B cell (primary cell): Measurements from ENCODE around the gene TOR1AIP1. TPM values are rescaled to one million over a fixed set of nuclear protein-coding genes. Genes with fewer than 3 reads are reported as not detected.
A peak's percentile ranks its signal among the peaks of the same experiment; 100 is the strongest.

Source experiments
- ATAC-seq: fragments of 200-7000 bp; cut with Tn5 transposase; one replicate; pipeline ENCODE4 v1.10.0; 2021; ENCODE audit warnings: low read depth, mild to moderate bottlenecking, moderate number of reproducible peaks, moderate library complexity
- CTCF ChIA-PET: fragments of 350-600 bp; sonication (Branson Sonifier 250); formaldehyde crosslinking; loops from one replicate; lab custom pipeline; 2021; ENCODE audit warnings: antibody characterized with exemption, inconsistent platforms; lab: Charles Lee
- POLR2A ChIA-PET: fragments of 350-600 bp; sonication (Branson Sonifier 250); formaldehyde crosslinking; loops from one replicate; lab custom pipeline; 2021; ENCODE audit warnings: antibody characterized with exemption; lab: Charles Lee
- DNase-seq: peaks from one replicate; pipeline ENCODE4 v3.0.0; 2013
- H2AFZ ChIP-seq: 2 replicates; pipeline ENCODE4 v1.6.1; 2012; ENCODE audit warnings: mild to moderate bottlenecking, low read depth, low read length; ENCODE audit not compliant: insufficient read depth, poor library complexity, severe bottlenecking
- H3K27ac ChIP-seq, 2 donors: 1 replicate in 1 of 2; 2 replicates in 1 of 2; pipeline ENCODE4 v1.5.1; 2012 to 2013; ENCODE audit warnings: low read length in 2 of 2, mild to moderate bottlenecking in 2 of 2, moderate library complexity in 1 of 2
- H3K27me3 ChIP-seq, 4 experiments: fragments of 200-600 bp in 1 of 4; sonication (generic) in 1 of 4; replicated peaks in 1 of 4; 1 replicate in 2 of 4; 2 replicates in 2 of 4; pipeline versions ENCODE4 v1.6.1 to v1.7.0; 2013 to 2016; ENCODE audit warnings: low read length in 3 of 4, mild to moderate bottlenecking in 2 of 4, mixed read lengths in 1 of 4, moderate library complexity in 1 of 4; ENCODE audit not compliant: insufficient read depth in 4 of 4, control insufficient read depth in 3 of 4; ENCODE audit errors: control extremely low read depth in 1 of 4
- H3K36me3 ChIP-seq, 2 experiments: replicated peaks in 1 of 2; 1 replicate in 1 of 2; 2 replicates in 1 of 2; pipeline versions ENCODE4 v1.6.1 to v1.7.1; 2013; ENCODE audit warnings: low read length in 1 of 2; ENCODE audit not compliant: insufficient read depth in 2 of 2, control insufficient read depth in 1 of 2; ENCODE audit errors: control extremely low read depth in 1 of 2, extremely low read depth in 1 of 2
- H3K4me1 ChIP-seq, 2 donors: fragments of 200-600 bp in 1 of 2; sonication (generic) in 1 of 2; 1 replicate in 1 of 2; 2 replicates in 1 of 2; pipeline versions ENCODE4 v1.5.1 to v1.6.1; 2013 to 2017; ENCODE audit warnings: low read length in 2 of 2; ENCODE audit not compliant: control insufficient read depth in 2 of 2, insufficient read depth in 2 of 2
- H3K4me2 ChIP-seq: replicated peaks from 2 replicates; pipeline ENCODE3; 2012; ENCODE audit warnings: mild to moderate bottlenecking, low read depth, low read length; ENCODE audit not compliant: poor library complexity, severe bottlenecking
- H3K4me3 ChIP-seq, 5 experiments: fragments of 200-600 bp in 1 of 5; sonication (generic) in 1 of 5; 1 replicate in 3 of 5; 2 replicates in 2 of 5; pipeline versions ENCODE4 v1.5.1 to v1.7.0; 2011 to 2016; ENCODE audit warnings: low read length in 4 of 5, mild to moderate bottlenecking in 4 of 5, low read depth in 2 of 5, control low read depth in 1 of 5, moderate library complexity in 1 of 5; ENCODE audit not compliant: insufficient read depth in 1 of 5; ENCODE audit errors: control extremely low read depth in 1 of 5, extremely low read depth in 1 of 5
- H3K79me2 ChIP-seq: fragments of 200-600 bp; sonication (generic); one replicate; pipeline ENCODE4 v1.6.0; 2016; ENCODE audit warnings: low read length; ENCODE audit not compliant: control insufficient read depth, insufficient read depth
- H3K9ac ChIP-seq: fragments of 200-600 bp; sonication (generic); 2 replicates; pipeline ENCODE4 v1.6.1; 2017; ENCODE audit warnings: mild to moderate bottlenecking, low read length, moderate library complexity
- H3K9me3 ChIP-seq, 3 donors: one replicate each; pipeline versions ENCODE4 v1.6.1 to v1.7.1; 2013; ENCODE audit warnings: low read length in 2 of 3; ENCODE audit not compliant: control insufficient read depth in 2 of 3, insufficient read depth in 1 of 3; ENCODE audit errors: control extremely low read depth in 1 of 3
- H4K20me1 ChIP-seq: 2 replicates; pipeline ENCODE4 v1.6.0; 2012; ENCODE audit warnings: mild to moderate bottlenecking, low read length; ENCODE audit not compliant: insufficient read depth, control insufficient read depth, poor library complexity, severe bottlenecking
- H3K27ac Mint-ChIP-seq: one replicate; pipeline ENCODE4 v1.8.0; 2021; ENCODE audit warnings: mixed read lengths
- H3K27me3 Mint-ChIP-seq: one replicate; pipeline ENCODE4 v1.8.0; 2021; ENCODE audit warnings: mixed read lengths
- H3K4me1 Mint-ChIP-seq: one replicate; pipeline ENCODE4 v1.8.0; 2021; ENCODE audit warnings: mixed read lengths
- H3K4me3 Mint-ChIP-seq: one replicate; pipeline ENCODE4 v1.8.0; 2021; ENCODE audit warnings: mixed read lengths
- H3K9me3 Mint-ChIP-seq: one replicate; pipeline ENCODE4 v1.8.0; 2022; ENCODE audit warnings: mixed read lengths; ENCODE audit not compliant: insufficient read depth
- CTCF ChIP-seq: fragments of 200-600 bp; IDR thresholded peaks from one replicate; pipeline ENCODE4 v1.8.0; 2022; ENCODE audit warnings: antibody characterized with exemption, mild to moderate bottlenecking
- EZH2 ChIP-seq: IDR thresholded peaks from 2 replicates; pipeline ENCODE4 v1.6.1; 2012; ENCODE audit warnings: borderline replicate concordance, low read depth, mild to moderate bottlenecking, moderate library complexity, low read length; ENCODE audit not compliant: insufficient read depth, poor library complexity, severe bottlenecking
- WGBS: methylation state at CpG from one replicate; pipeline ENCODE4 v1.1.5; 2013; ENCODE audit warnings: missing lambda C conversion rate; ENCODE audit not compliant: insufficient coverage; 5-methylcytosine and 5-hydroxymethylcytosine counted together
- intact Hi-C: fragments of 100-400 bp; cut with micrococcal nuclease; formaldehyde crosslinking; loops from one replicate; pipeline ENCODE4 v1.10.0; 2022
- polyA plus RNA-seq: library from polyadenylated mRNA; depleted of rRNA; stranded (reverse); fragments of >200 nt; gene quantifications from 2 replicates; pipeline ENCODE4 v1.2.3, GENCODE V29; 2012
- total RNA-seq, 2 donors: library from RNA; stranded (reverse); fragments of 120-200 nt in 1 of 2; gene quantifications; 1 replicate in 1 of 2; 2 replicates in 1 of 2; pipeline versions ENCODE4 v1.2.3 to v1.2.4, GENCODE V29; 2013 to 2022

Gene TOR1AIP1
- total and polyA plus RNA-seq, 2 donors (not counting 1 experiment from before 2014, with no cell fraction given): 43.3 to 98.1 TPM

- CTCF ChIA-PET: interaction anchor here (2.7 to 4.8 kb wide), 2 partner anchors 73 to 88 kb away, joined by 10 to 25 read pairs; partner anchors contain the start of gene TOR1AIP1
- intact Hi-C loops: loop anchor here (10.0 kb wide), 3 partner anchors 680 to 1150 kb away; partner anchors contain the start of genes FAM20B and XPR1
- peaks cover 50% of the 10 kb centered on the region for H3K4me1 Mint-ChIP-seq
Observed at GRCh38 chr1:179955287-179955680, 73.2 kb downstream of the TOR1AIP1 start.

More at GRCh38 chr1:179955287-179955680, 73.2 kb downstream of the TOR1AIP1 start:
- no peak for DNase-seq
- H3K79me2 ChIP-seq: peaks cover 60% of the 10 kb centered on the region
- peak overlapping the region; percentile 49 to 96 (median 92) for H3K4me3 ChIP-seq
- POLR2A ChIA-PET: interaction anchor here (1.2 to 4.3 kb wide), 2 partner anchors 73 to 75 kb away, joined by 5 to 31 read pairs; partner anchors contain the start of gene TOR1AIP1
- H3K4me1 ChIP-seq: peaks cover 42 to 46% of the 10 kb centered on the region in 2 donors
- peak overlapping the region; percentile 97 for H3K9ac ChIP-seq
- ATAC-seq: no peak
- H4K20me1 ChIP-seq: peaks cover 19% of the 10 kb centered on the region
- peaks cover 0 to under 1% of the 10 kb centered on the region in 2 experiments for H3K36me3 ChIP-seq
- Mint-ChIP-seq H3K27me3 (no peaks in the 10 kb centered on the region), H3K9me3 (no peaks in the 10 kb centered on the region), H3K4me3 (peak overlapping the region; percentile 87), H3K27ac (peak overlapping the region; percentile 89)
- WGBS: 0% methylated on average over 4 of the region's 10 CpGs
- peak overlapping the region; percentile 84 for H3K4me2 ChIP-seq
- peak overlapping the region; percentile 84 for H2AFZ ChIP-seq
- peak overlapping the region; percentile 76 to 96 for H3K27ac ChIP-seq
- no peak for TF ChIP-seq CTCF
- TF ChIP-seq EZH2: no peak
- no peaks in the 10 kb centered on the region for H3K9me3 ChIP-seq
- no peaks in the 10 kb centered on the region for H3K27me3 ChIP-seq
